Measurements from ENCODE around the gene EHBP1. TPM values are rescaled to one million over a fixed set of nuclear protein-coding genes. Genes with fewer than 3 reads are reported as not detected.

Gene EHBP1
- total RNA-seq, 1 donor from 2014 or later: 46.5 TPM

- H3K27ac Mint-ChIP-seq (ENCODE audit: unreplicated experiment): no peak overlapping the region
- H3K27me3 Mint-ChIP-seq (ENCODE audit: unreplicated experiment): no peaks in the 10 kb centered on the region
Measured at GRCh38 chr2:62789518-62789917, 84.0 kb downstream of the EHBP1 start.

GRCh38 chr2:62789918-62790317 is 84.4 kb downstream of the EHBP1 start:
- TF ChIP-seq CTCF (IDR thresholded peaks at IDR 0.05): no peak
- H3K4me1 Mint-ChIP-seq (ENCODE audit: unreplicated experiment): peaks cover 3% of the 10 kb centered on the region
- no peak overlapping the region for H3K4me3 Mint-ChIP-seq (ENCODE audit: unreplicated experiment)
- no peaks in the 10 kb centered on the region for H3K27me3 Mint-ChIP-seq (ENCODE audit: unreplicated experiment)
- peaks cover 3% of the 10 kb centered on the region for H3K36me3 Mint-ChIP-seq (ENCODE audit: unreplicated experiment)
- H3K27ac Mint-ChIP-seq (ENCODE audit: unreplicated experiment): no peak overlapping the region
- H3K9me3 Mint-ChIP-seq (ENCODE audit: unreplicated experiment): no peaks in the 10 kb centered on the region
- DNase-seq (ENCODE audit: extremely low spot score, unreplicated experiment): no peak

More at GRCh38 chr2:62789518-62789917, 84.0 kb downstream of the EHBP1 start:
- H3K9me3 Mint-ChIP-seq (ENCODE audit: unreplicated experiment): no peaks in the 10 kb centered on the region
- DNase-seq (ENCODE audit: extremely low spot score, unreplicated experiment): no peak
- no peak for TF ChIP-seq CTCF (IDR thresholded peaks at IDR 0.05)
- no peaks in the 10 kb centered on the region for H3K4me1 Mint-ChIP-seq (ENCODE audit: unreplicated experiment)
- no peak overlapping the region for H3K4me3 Mint-ChIP-seq (ENCODE audit: unreplicated experiment)
- peaks cover 3% of the 10 kb centered on the region for H3K36me3 Mint-ChIP-seq (ENCODE audit: unreplicated experiment)

GRCh38 chr2:62792408-62792807 is 86.9 kb downstream of the EHBP1 start:
- peaks cover 5% of the 10 kb centered on the region for H3K36me3 Mint-ChIP-seq (ENCODE audit: unreplicated experiment)
- H3K9me3 Mint-ChIP-seq (ENCODE audit: unreplicated experiment): no peaks in the 10 kb centered on the region
- no peaks in the 10 kb centered on the region for H3K27me3 Mint-ChIP-seq (ENCODE audit: unreplicated experiment)
- H3K27ac Mint-ChIP-seq (ENCODE audit: unreplicated experiment): no peak overlapping the region
- no peak for TF ChIP-seq CTCF (IDR thresholded peaks at IDR 0.05)
- H3K4me3 Mint-ChIP-seq (ENCODE audit: unreplicated experiment): no peak overlapping the region
- H3K4me1 Mint-ChIP-seq (ENCODE audit: unreplicated experiment): peaks cover 14% of the 10 kb centered on the region
- no peak for DNase-seq (ENCODE audit: extremely low spot score, unreplicated experiment)

- Mint-ChIP-seq H3K9me3 (ENCODE audit: unreplicated experiment) (no peaks in the 10 kb centered on the region), H3K27ac (ENCODE audit: unreplicated experiment) (no peak overlapping the region), H3K4me3 (ENCODE audit: unreplicated experiment) (no peak overlapping the region), H3K27me3 (ENCODE audit: unreplicated experiment) (no peaks in the 10 kb centered on the region), H3K4me1 (ENCODE audit: unreplicated experiment) (peaks cover 14% of the 10 kb centered on the region), H3K36me3 (ENCODE audit: unreplicated experiment) (peaks cover 5% of the 10 kb centered on the region)
- DNase-seq (ENCODE audit: extremely low spot score, unreplicated experiment): no peak
- TF ChIP-seq CTCF (IDR thresholded peaks at IDR 0.05): no peak
Measured at GRCh38 chr2:62793213-62793612, 87.7 kb downstream of the EHBP1 start.

- no peaks in the 10 kb centered on the region for H3K27me3 Mint-ChIP-seq (ENCODE audit: unreplicated experiment)
- peaks cover 5% of the 10 kb centered on the region for H3K36me3 Mint-ChIP-seq (ENCODE audit: unreplicated experiment)
- no peak for TF ChIP-seq CTCF (IDR thresholded peaks at IDR 0.05)
- H3K27ac Mint-ChIP-seq (ENCODE audit: unreplicated experiment): no peak overlapping the region
- DNase-seq (ENCODE audit: extremely low spot score, unreplicated experiment): no peak
- no peaks in the 10 kb centered on the region for H3K9me3 Mint-ChIP-seq (ENCODE audit: unreplicated experiment)
- H3K4me1 Mint-ChIP-seq (ENCODE audit: unreplicated experiment): peaks cover 14% of the 10 kb centered on the region
- no peak overlapping the region for H3K4me3 Mint-ChIP-seq (ENCODE audit: unreplicated experiment)
Measured at GRCh38 chr2:62794791-62795190, 89.3 kb downstream of the EHBP1 start.

All from osteocyte (in vitro differentiated cells).